Progenitor cell of endocrine pancreas (in vitro differentiated cells): ENCODE results near the gene SLC12A2. TPM values are rescaled to one million over a fixed set of nuclear protein-coding genes. Genes with fewer than 3 reads are reported as not detected.

Experiments used
- DNase-seq: peaks from one replicate; pipeline ENCODE4 v3.0.0; 2021; ENCODE audit warnings: low spot score; ENCODE audit not compliant: unreplicated experiment
- H3K27ac Mint-ChIP-seq: 2 replicates; pipeline ENCODE4 v1.8.0; 2021; ENCODE audit warnings: mild to moderate bottlenecking, moderate library complexity, mixed read lengths
- H3K27me3 Mint-ChIP-seq: 2 replicates; pipeline ENCODE4 v1.8.0; 2021; ENCODE audit warnings: mixed read lengths
- H3K36me3 Mint-ChIP-seq: 2 replicates; pipeline ENCODE4 v1.8.0; 2022; ENCODE audit warnings: mixed read lengths; ENCODE audit not compliant: insufficient read depth
- H3K4me1 Mint-ChIP-seq: 2 replicates; pipeline ENCODE4 v1.8.0; 2021; ENCODE audit warnings: low read depth, mixed read lengths
- H3K4me3 Mint-ChIP-seq: 2 replicates; pipeline ENCODE4 v1.8.0; 2021; ENCODE audit warnings: low read depth, mild to moderate bottlenecking, moderate library complexity, mixed read lengths
- H3K9me3 Mint-ChIP-seq: 2 replicates; pipeline ENCODE4 v1.8.0; 2021; ENCODE audit warnings: low read depth, mixed read lengths
- total RNA-seq: library from RNA; stranded (reverse); gene quantifications from 2 replicates; pipeline ENCODE4 v1.2.1, GENCODE V29; 2021
- TF ChIP-seq, protein P1 (sequence below): fragments of 200-600 bp; sonication (generic); IDR thresholded peaks from one replicate; pipeline ENCODE4 v1.5.0; 2021; ENCODE audit warnings: antibody characterized with exemption, mild to moderate bottlenecking; ENCODE audit not compliant: unreplicated experiment

The SLC12A2 gene
- total RNA-seq, 1 donor from 2014 or later, result 51.7 TPM

DNA sequence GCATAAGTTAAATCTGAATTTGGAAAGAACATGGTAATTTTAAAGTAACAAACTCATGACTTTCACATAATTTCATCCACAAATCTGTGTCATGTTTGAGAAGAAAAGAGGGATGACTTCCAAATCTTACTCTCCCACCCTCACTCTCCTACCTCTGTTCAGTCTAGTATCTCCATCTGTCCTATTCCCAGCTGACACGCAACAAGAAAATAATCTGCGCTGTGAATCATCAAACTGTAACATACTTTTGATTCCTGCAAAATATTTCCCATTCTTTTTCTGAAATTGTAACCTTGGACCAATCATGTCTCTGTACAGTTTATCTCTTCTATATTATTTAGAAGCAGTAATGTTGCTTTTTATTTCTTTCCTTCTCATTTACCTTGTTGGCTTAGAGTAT lies 91.4 kb downstream of the SLC12A2 start:
- Mint-ChIP-seq H3K27me3 (no peaks in the 10 kb centered on the region), H3K27ac (no peak overlapping the region), H3K4me1 (no peaks in the 10 kb centered on the region), H3K36me3 (peaks cover 21% of the 10 kb centered on the region), H3K4me3 (no peak overlapping the region), H3K9me3 (no peaks in the 10 kb centered on the region)
- DNase-seq, result no peak
- TF ChIP-seq, protein P1, sequence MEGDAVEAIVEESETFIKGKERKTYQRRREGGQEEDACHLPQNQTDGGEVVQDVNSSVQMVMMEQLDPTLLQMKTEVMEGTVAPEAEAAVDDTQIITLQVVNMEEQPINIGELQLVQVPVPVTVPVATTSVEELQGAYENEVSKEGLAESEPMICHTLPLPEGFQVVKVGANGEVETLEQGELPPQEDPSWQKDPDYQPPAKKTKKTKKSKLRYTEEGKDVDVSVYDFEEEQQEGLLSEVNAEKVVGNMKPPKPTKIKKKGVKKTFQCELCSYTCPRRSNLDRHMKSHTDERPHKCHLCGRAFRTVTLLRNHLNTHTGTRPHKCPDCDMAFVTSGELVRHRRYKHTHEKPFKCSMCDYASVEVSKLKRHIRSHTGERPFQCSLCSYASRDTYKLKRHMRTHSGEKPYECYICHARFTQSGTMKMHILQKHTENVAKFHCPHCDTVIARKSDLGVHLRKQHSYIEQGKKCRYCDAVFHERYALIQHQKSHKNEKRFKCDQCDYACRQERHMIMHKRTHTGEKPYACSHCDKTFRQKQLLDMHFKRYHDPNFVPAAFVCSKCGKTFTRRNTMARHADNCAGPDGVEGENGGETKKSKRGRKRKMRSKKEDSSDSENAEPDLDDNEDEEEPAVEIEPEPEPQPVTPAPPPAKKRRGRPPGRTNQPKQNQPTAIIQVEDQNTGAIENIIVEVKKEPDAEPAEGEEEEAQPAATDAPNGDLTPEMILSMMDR, result no peak

DNA sequence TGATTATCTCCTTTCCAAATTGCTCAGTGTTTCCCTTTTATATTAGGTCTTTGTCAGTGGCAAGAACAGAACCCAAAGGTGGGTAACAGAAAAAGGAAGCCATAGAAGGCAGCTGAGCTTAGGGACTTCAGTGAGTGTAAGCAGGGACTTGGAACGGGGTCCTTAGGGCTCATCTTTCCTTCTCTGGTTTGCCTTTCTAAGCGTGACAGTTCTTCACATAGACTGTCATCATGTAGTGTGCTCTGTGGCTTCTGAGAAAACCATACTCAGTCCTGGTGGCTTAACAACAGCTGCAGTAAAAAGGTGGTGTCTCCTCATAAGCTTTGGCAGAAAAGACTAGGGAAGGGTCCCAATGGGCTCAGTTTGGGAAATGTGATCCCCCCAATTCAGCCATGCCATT lies 108.8 kb downstream of the SLC12A2 start:
- TF ChIP-seq, protein P1, result no peak
- no peaks in the 10 kb centered on the region for H3K27me3 Mint-ChIP-seq
- no peaks in the 10 kb centered on the region for H3K9me3 Mint-ChIP-seq
- H3K27ac Mint-ChIP-seq, result no peak overlapping the region
- peaks cover 17% of the 10 kb centered on the region for H3K36me3 Mint-ChIP-seq
- no peak for DNase-seq
- H3K4me3 Mint-ChIP-seq, result no peak overlapping the region
- H3K4me1 Mint-ChIP-seq, result no peaks in the 10 kb centered on the region

DNA sequence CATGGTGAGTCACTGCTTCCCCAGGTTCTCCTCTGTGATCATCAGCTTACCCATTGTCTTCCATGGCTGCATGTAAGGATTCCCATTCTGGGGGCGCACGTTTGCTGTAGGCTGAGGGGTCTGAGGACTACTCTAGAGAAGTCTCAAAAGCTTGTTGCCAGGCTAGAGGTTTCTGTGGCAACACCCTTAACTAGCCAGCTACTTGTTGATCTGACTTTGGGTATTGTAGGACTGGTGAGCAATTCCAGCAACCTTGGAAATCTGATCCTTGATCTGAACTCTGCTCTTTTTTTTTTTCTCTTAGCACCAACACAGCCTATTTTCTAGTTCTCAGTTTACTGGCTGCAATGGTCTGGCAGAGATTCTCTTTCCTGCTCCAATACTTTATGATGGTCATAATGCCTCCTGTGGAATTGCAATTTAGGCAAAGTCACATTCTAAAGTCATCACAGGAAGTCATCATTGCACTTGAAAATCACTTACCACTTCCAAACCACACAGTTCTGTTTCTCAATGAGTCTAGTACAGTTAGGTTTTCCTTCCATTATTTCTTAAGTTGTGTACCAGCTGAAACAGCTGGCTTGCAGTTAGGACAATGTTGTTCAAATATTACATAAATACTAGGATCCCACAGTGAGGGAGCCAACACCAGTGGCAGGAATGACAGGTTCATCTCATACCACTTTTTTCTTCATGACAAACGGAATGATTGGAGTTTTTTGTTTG lies 110.3 kb downstream of the SLC12A2 start:
- Mint-ChIP-seq H3K27ac (no peak overlapping the region), H3K36me3 (peaks cover 20% of the 10 kb centered on the region), H3K4me3 (no peak overlapping the region), H3K4me1 (no peaks in the 10 kb centered on the region), H3K27me3 (peaks cover under 1% of the 10 kb centered on the region), H3K9me3 (no peaks in the 10 kb centered on the region)
- TF ChIP-seq, protein P1, result no peak
- DNase-seq, result no peak

DNA sequence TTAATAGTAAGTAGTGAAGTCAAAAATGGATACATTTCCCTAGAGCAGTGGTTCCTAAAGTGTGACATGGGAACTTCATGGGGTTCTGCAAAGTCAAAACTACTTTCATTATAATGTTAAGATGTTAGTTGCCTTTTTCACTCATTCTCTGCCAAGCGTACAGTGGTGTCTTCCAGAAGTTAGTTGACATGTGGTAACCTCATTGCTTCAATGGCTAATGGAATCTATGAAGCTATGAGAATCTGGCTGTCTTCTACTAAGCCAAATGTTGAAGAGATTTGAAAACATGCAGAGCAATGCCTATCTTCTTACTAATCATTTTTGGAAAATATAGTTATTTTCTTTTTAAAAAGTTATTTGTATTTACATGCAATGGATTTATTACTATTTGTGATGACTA lies 111.8 kb downstream of the SLC12A2 start:
- Mint-ChIP-seq H3K27me3 (peaks cover 3% of the 10 kb centered on the region), H3K4me1 (peaks cover 3% of the 10 kb centered on the region), H3K27ac (no peak overlapping the region), H3K4me3 (no peak overlapping the region), H3K36me3 (peaks cover 19% of the 10 kb centered on the region), H3K9me3 (no peaks in the 10 kb centered on the region)
- no peak for DNase-seq
- TF ChIP-seq, protein P1, result no peak

DNA sequence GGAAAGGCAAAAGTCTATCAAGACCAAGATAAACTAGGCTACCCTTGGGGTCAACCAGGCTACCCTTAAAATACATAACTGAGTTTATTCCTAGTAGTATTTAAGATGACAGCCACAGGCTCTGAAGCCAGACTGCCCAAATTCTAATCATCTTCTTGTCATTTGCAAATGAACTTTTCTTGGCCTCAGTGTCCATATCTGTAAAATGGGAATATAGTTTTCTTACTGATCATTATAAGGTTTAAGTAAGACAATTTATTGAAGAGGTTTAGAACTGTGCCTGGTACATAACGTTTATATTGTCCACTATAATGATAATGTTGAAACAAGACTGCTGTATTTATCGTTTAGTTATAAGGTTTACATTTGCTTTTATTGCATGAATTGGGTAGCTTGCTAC lies 112.5 kb downstream of the SLC12A2 start:
- Mint-ChIP-seq H3K4me1 (peaks cover 10% of the 10 kb centered on the region), H3K36me3 (peaks cover 16% of the 10 kb centered on the region), H3K4me3 (no peak overlapping the region), H3K27ac (no peak overlapping the region), H3K27me3 (peaks cover 3% of the 10 kb centered on the region), H3K9me3 (no peaks in the 10 kb centered on the region)
- TF ChIP-seq, protein P1, result no peak
- DNase-seq, result no peak
